IMR-90 (cell line): ENCODE measurements around the gene ZNF451.

Experiments
- CEBPB ChIP-seq: IDR thresholded peaks from 2 replicates; pipeline ENCODE4 v1.6.1; 2012; ENCODE audit warnings: low read depth, low read length, improper control_type of control experiment
- CTCF ChIP-seq: conservative IDR thresholded peaks from 2 replicates; pipeline ENCODE4 v1.5.1; 2012; ENCODE audit warnings: mild to moderate bottlenecking, low read depth, low read length, improper control_type of control experiment
- MAFK ChIP-seq: IDR thresholded peaks from 2 replicates; pipeline ENCODE4 v1.6.1; 2012; ENCODE audit warnings: low read depth, low read length, improper control_type of control experiment
- MXI1 ChIP-seq: IDR thresholded peaks from 2 replicates; pipeline ENCODE4 v1.6.1; 2012; ENCODE audit warnings: low read depth, mild to moderate bottlenecking, low read length, moderate library complexity, borderline replicate concordance
- POLR2A ChIP-seq: IDR thresholded peaks from 2 replicates; pipeline ENCODE4 v1.6.1; 2012; ENCODE audit warnings: mild to moderate bottlenecking, low read depth, low read length
- RAD21 ChIP-seq: IDR thresholded peaks from 2 replicates; pipeline ENCODE4 v1.6.1; 2012; ENCODE audit warnings: low read length, improper control_type of control experiment
- RCOR1 ChIP-seq: IDR thresholded peaks from 2 replicates; pipeline ENCODE4 v1.6.1; 2012; ENCODE audit warnings: mild to moderate bottlenecking, low read length, improper control_type of control experiment; ENCODE audit not compliant: insufficient replicate concordance
- RFX5 ChIP-seq: IDR thresholded peaks from 2 replicates; pipeline ENCODE4 v1.8.0; 2012; ENCODE audit warnings: low read depth, mild to moderate bottlenecking, low read length, moderate library complexity
- SMC3 ChIP-seq: fragments of 150-350 bp; IDR thresholded peaks from 2 replicates; pipeline ENCODE4 v1.6.1; 2016; ENCODE audit warnings: low read depth, mild to moderate bottlenecking, antibody characterized with exemption, low read length, moderate library complexity
- USF2 ChIP-seq: fragments of 150-350 bp; IDR thresholded peaks from 2 replicates; pipeline ENCODE4 v1.6.1; 2017; ENCODE audit warnings: mild to moderate bottlenecking, antibody characterized with exemption, low read length, low read depth

DNA sequence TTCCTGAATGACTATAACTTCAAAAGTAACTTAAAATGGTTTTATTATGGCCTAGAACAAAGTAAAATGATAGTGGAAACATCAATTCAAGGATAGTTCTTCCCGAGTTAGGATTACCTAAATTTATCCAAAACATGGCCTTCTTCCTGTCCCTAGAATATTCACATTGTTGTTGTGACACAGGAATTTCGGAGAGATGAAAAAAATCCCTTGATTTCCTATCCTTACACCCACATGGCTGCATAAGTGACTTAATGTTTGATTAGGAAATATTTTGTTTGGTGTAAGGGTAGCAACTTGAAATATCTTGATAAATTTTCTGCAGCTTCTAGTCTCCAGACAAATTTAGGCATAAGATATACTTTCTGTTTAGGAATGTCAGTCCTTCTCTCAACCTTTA, 27.8 kb downstream of the ZNF451 start:
- TF ChIP-seq RAD21 (no peak), CTCF (no peak), CEBPB (no peak), POLR2A (no peak), MXI1 (no peak), MAFK (no peak), RFX5 (no peak), RCOR1 (no peak), SMC3 (no peak), USF2 (no peak)
